Endothelial cell of umbilical vein (primary cell): ENCODE results near the gene SMOC2. TPM values are rescaled to one million over a fixed set of nuclear protein-coding genes. Genes with fewer than 3 reads are reported as not detected.

ENCODE experiments used
- BruUV-seq: library from RNA; stranded (reverse); fragments of 400-500 nt; replicated peaks from 2 replicates; lab custom pipeline; 2021; lab: Mats Ljungman, UMichigan
- CTCF ChIA-PET: fragments of 300-600, 350-600 bp; sonication (Branson Sonifier 250); formaldehyde crosslinking; loops from one replicate; lab custom pipeline; 2021; ENCODE audit warnings: antibody characterized with exemption, inconsistent platforms; lab: Charles Lee
- POLR2A ChIA-PET: fragments of 300-600, 350-600 bp; sonication (Branson Sonifier 250); formaldehyde crosslinking; loops from one replicate; lab custom pipeline; 2021; ENCODE audit warnings: antibody characterized with exemption, inconsistent platforms; lab: Charles Lee
- DNase-seq: peaks from one replicate; pipeline ENCODE4 v3.0.0-alpha.2; 2011; ENCODE audit warnings: low read depth, low spot score
- FAIRE-seq: peaks from 2 replicates; lab custom pipeline; 2011; peaks lifted over from hg19 to GRCh38; lab: Jason Lieb, UNC
- H2AFZ ChIP-seq: 2 replicates; pipeline ENCODE4 v1.6.0; 2012; ENCODE audit warnings: low read depth, low read length, control low read depth, inconsistent platforms
- H3K27ac ChIP-seq: 2 replicates; pipeline ENCODE4 v1.5.1; 2011; ENCODE audit warnings: low read depth, mild to moderate bottlenecking, control low read depth, low read length, moderate library complexity; ENCODE audit not compliant: insufficient read depth
- H3K27me3 ChIP-seq, 2 experiments: 2 replicates each; pipeline versions ENCODE4 v1.6.0 to v1.6.1; 2011; ENCODE audit warnings: low read length in 2 of 2, mixed read lengths in 1 of 2; ENCODE audit not compliant: control insufficient read depth in 2 of 2, insufficient read depth in 2 of 2
- H3K36me3 ChIP-seq, 2 experiments: 2 replicates in 1 of 2; 3 replicates in 1 of 2; pipeline ENCODE4 v1.5.1; 2011; ENCODE audit warnings: low read length in 2 of 2, mild to moderate bottlenecking in 1 of 2, moderate library complexity in 1 of 2; ENCODE audit not compliant: control insufficient read depth in 2 of 2, insufficient read depth in 2 of 2; ENCODE audit errors: extremely low read depth in 1 of 2
- H3K4me1 ChIP-seq: 3 replicates; pipeline ENCODE4 v1.5.1; 2011; ENCODE audit warnings: mild to moderate bottlenecking, low read length; ENCODE audit not compliant: control insufficient read depth, insufficient read depth; ENCODE audit errors: extremely low read depth
- H3K4me2 ChIP-seq: 2 replicates; pipeline ENCODE4 v1.6.1; 2011; ENCODE audit warnings: low read length, control low read depth, mixed read lengths; ENCODE audit not compliant: insufficient read depth
- H3K4me3 ChIP-seq, 3 experiments: fragments of 200-600 bp in 1 of 3; sonication (generic), shearing (Covaris generic) in 1 of 3; replicated peaks in 1 of 3; 2 replicates each; pipeline ENCODE4 v1.5.1; 2011 to 2016; ENCODE audit warnings: control low read depth in 3 of 3, low read length in 3 of 3, mild to moderate bottlenecking in 2 of 3, inconsistent platforms in 1 of 3, low read depth in 1 of 3, moderate library complexity in 1 of 3; ENCODE audit not compliant: insufficient read depth in 1 of 3
- H3K79me2 ChIP-seq: 2 replicates; pipeline ENCODE4 v1.6.0; 2012; ENCODE audit warnings: low read length, inconsistent platforms; ENCODE audit not compliant: control insufficient read depth, insufficient read depth
- H3K9ac ChIP-seq: replicated peaks from 2 replicates; pipeline ENCODE3; 2011; ENCODE audit warnings: low read length, control low read depth; ENCODE audit not compliant: insufficient read depth; ENCODE audit errors: extremely low read depth
- H3K9me1 ChIP-seq: replicated peaks from 3 replicates; pipeline ENCODE4 v1.6.0; 2011; ENCODE audit warnings: mild to moderate bottlenecking, low read length; ENCODE audit not compliant: control insufficient read depth, insufficient read depth; ENCODE audit errors: extremely low read depth
- H3K9me3 ChIP-seq: replicated peaks from 2 replicates; pipeline ENCODE4 v1.5.1; 2012; ENCODE audit warnings: low read length, inconsistent platforms; ENCODE audit not compliant: control insufficient read depth, insufficient read depth
- H4K20me1 ChIP-seq: replicated peaks from 2 replicates; pipeline ENCODE3; 2011; ENCODE audit warnings: mild to moderate bottlenecking, low read length; ENCODE audit not compliant: control insufficient read depth, insufficient read depth; ENCODE audit errors: extremely low read depth
- EZH2 ChIP-seq: IDR thresholded peaks from 2 replicates; pipeline ENCODE4 v1.6.1; 2012; ENCODE audit warnings: borderline replicate concordance, low read depth, mild to moderate bottlenecking, moderate library complexity, low read length, inconsistent platforms; ENCODE audit not compliant: severe bottlenecking
- FOS ChIP-seq: IDR thresholded peaks from 2 replicates; pipeline ENCODE4 v1.6.1; 2011; ENCODE audit warnings: mild to moderate bottlenecking, low read length, moderate library complexity, borderline replicate concordance; ENCODE audit not compliant: insufficient read depth
- GATA2 ChIP-seq: IDR thresholded peaks from 2 replicates; pipeline ENCODE4 v1.7.0; 2011; ENCODE audit warnings: low read depth, mild to moderate bottlenecking, moderate library complexity, mixed read lengths, low read length; ENCODE audit not compliant: insufficient read length, insufficient read depth
- JUN ChIP-seq: IDR thresholded peaks from 2 replicates; pipeline ENCODE4 v1.6.1; 2011; ENCODE audit warnings: borderline replicate concordance, low read depth; ENCODE audit not compliant: insufficient read length, insufficient read depth
- MYC ChIP-seq: IDR thresholded peaks from one replicate; pipeline ENCODE4 v1.6.1; 2011; ENCODE audit warnings: mild to moderate bottlenecking, low read depth, low read length
- POLR2A ChIP-seq: IDR thresholded peaks from 2 replicates; pipeline ENCODE4 v1.6.1; 2012; ENCODE audit warnings: low read depth, mild to moderate bottlenecking, control low read depth, low read length
- POLR2AphosphoS5 ChIP-seq: IDR thresholded peaks from 2 replicates; pipeline ENCODE4 v1.6.1; 2012; ENCODE audit warnings: low read depth, mild to moderate bottlenecking, control low read depth, low read length, moderate library complexity; ENCODE audit not compliant: insufficient read depth
- dilution Hi-C: fragments of 300-500 bp; cut with MboI; formaldehyde crosslinking; loops from one replicate; pipeline ENCODE4 v1.15.0; 2019; ENCODE audit warnings: low sequenced_read_pairs; ENCODE audit not compliant: extremely low pct_ligation_motif_present
- intact Hi-C: fragments of 100-400 bp; cut with micrococcal nuclease; formaldehyde crosslinking; loops from one replicate; pipeline ENCODE4 v1.10.0; 2022
- polyA plus RNA-seq, 4 experiments: library from polyadenylated mRNA; depleted of rRNA in 3 of 4; stranded (reverse) in 3 of 4; unstranded in 1 of 4; fragments of >200 nt; gene quantifications; 2 replicates each; pipeline versions ENCODE4 v1.2.1 to v1.2.3, GENCODE V29; 2011 to 2012; ENCODE audit warnings: missing spikeins in 1 of 4
- total RNA-seq: library from RNA; stranded (reverse); gene quantifications from 2 replicates; pipeline ENCODE4 v1.2.3, GENCODE V29; 2021
- TF ChIP-seq, protein P1 (sequence below): IDR thresholded peaks from 2 replicates; pipeline ENCODE4 v1.6.1; 2011; ENCODE audit not compliant: insufficient read depth, insufficient read length
- TF ChIP-seq, protein P2 (sequence below), 2 donors: IDR thresholded peaks; 1 replicate in 1 of 2; 2 replicates in 1 of 2; pipeline ENCODE4 v1.5.1; 2011; ENCODE audit warnings: low read length in 2 of 2, mild to moderate bottlenecking in 2 of 2, moderate library complexity in 2 of 2, control low read depth in 1 of 2, inconsistent platforms in 1 of 2, low read depth in 1 of 2; ENCODE audit not compliant: insufficient read depth in 1 of 2; ENCODE audit errors: extremely low read depth in 1 of 2

Gene SMOC2
- total and polyA plus RNA-seq, 2 donors (not counting 3 experiments of a cell fraction or from before 2014, with no cell fraction given) = not detected

GRCh38 chr6:168624948-168625347 is 184.0 kb downstream of the SMOC2 start:
- H3K27ac ChIP-seq = no peak overlapping the region
- no peak for DNase-seq
- no peak for TF ChIP-seq POLR2A
- TF ChIP-seq JUN = no peak
- TF ChIP-seq POLR2AphosphoS5 = no peak
- TF ChIP-seq EZH2 = no peak
- TF ChIP-seq MYC = no peak
- TF ChIP-seq, protein P1, sequence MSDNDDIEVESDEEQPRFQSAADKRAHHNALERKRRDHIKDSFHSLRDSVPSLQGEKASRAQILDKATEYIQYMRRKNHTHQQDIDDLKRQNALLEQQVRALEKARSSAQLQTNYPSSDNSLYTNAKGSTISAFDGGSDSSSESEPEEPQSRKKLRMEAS = no peak
- no peak for TF ChIP-seq GATA2
- no peak for TF ChIP-seq FOS
- TF ChIP-seq, protein P2, sequence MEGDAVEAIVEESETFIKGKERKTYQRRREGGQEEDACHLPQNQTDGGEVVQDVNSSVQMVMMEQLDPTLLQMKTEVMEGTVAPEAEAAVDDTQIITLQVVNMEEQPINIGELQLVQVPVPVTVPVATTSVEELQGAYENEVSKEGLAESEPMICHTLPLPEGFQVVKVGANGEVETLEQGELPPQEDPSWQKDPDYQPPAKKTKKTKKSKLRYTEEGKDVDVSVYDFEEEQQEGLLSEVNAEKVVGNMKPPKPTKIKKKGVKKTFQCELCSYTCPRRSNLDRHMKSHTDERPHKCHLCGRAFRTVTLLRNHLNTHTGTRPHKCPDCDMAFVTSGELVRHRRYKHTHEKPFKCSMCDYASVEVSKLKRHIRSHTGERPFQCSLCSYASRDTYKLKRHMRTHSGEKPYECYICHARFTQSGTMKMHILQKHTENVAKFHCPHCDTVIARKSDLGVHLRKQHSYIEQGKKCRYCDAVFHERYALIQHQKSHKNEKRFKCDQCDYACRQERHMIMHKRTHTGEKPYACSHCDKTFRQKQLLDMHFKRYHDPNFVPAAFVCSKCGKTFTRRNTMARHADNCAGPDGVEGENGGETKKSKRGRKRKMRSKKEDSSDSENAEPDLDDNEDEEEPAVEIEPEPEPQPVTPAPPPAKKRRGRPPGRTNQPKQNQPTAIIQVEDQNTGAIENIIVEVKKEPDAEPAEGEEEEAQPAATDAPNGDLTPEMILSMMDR (IDR thresholded peaks at IDR 0.05; ENCODE audit: extremely low read depth in 1 of 2, insufficient read depth in 1 of 2, low read depth in 1 of 2, low read length in 2 of 2) = no peak
- H3K4me2 ChIP-seq = no peak overlapping the region
- CTCF ChIA-PET = no interaction called here
- intact Hi-C loops = no loop called here
- no peak overlapping the region for H3K4me3 ChIP-seq
- no peaks in the 10 kb centered on the region for H3K36me3 ChIP-seq
- H3K4me1 ChIP-seq = no peaks in the 10 kb centered on the region
- H3K9ac ChIP-seq = no peak overlapping the region
- POLR2A ChIA-PET = no interaction called here
- no peaks in the 10 kb centered on the region for H3K9me1 ChIP-seq
- dilution Hi-C loops = no loop called here
- peaks cover 5% of the 10 kb centered on the region for H3K9me3 ChIP-seq
- no peaks in the 10 kb centered on the region for H4K20me1 ChIP-seq
- FAIRE-seq = no peak
- no peak overlapping the region for H2AFZ ChIP-seq
- H3K79me2 ChIP-seq = no peaks in the 10 kb centered on the region
- no TSS peak for BruUV-seq
- H3K27me3 ChIP-seq = no peaks in the 10 kb centered on the region
